Measurements from ENCODE around the gene GREB1L.

The GREB1L gene

GRCh38 chr18:21387886-21388285 is 145.9 kb downstream of the GREB1L start:
- H3K27ac Mint-ChIP-seq = no peak overlapping the region
- peaks cover 3% of the 10 kb centered on the region for H3K27me3 Mint-ChIP-seq
- no peaks in the 10 kb centered on the region for H3K4me1 Mint-ChIP-seq
- H3K36me3 Mint-ChIP-seq = no peaks in the 10 kb centered on the region
- DNase-seq (ENCODE audit: low spot score in 2 of 2) = no peak
- H3K9me3 Mint-ChIP-seq = no peaks in the 10 kb centered on the region
- H3K4me3 Mint-ChIP-seq = no peak overlapping the region
- no peak for ATAC-seq (ENCODE audit: low read depth)

- DNase-seq (ENCODE audit: low spot score in 2 of 2) = no peak
- ATAC-seq (ENCODE audit: low read depth) = no peak
- no peaks in the 10 kb centered on the region for H3K36me3 Mint-ChIP-seq
- no peak overlapping the region for H3K4me3 Mint-ChIP-seq
- H3K4me1 Mint-ChIP-seq = no peaks in the 10 kb centered on the region
- H3K9me3 Mint-ChIP-seq = no peaks in the 10 kb centered on the region
- H3K27me3 Mint-ChIP-seq = peaks cover 3% of the 10 kb centered on the region
- H3K27ac Mint-ChIP-seq = no peak overlapping the region
These were observed 147.3 kb downstream of the GREB1L start for GRCh38 chr18:21389283-21389682.

- ATAC-seq (ENCODE audit: low read depth) = no peak
- Mint-ChIP-seq H3K36me3 (no peaks in the 10 kb centered on the region), H3K9me3 (no peaks in the 10 kb centered on the region), H3K27ac (no peak overlapping the region), H3K4me1 (no peaks in the 10 kb centered on the region), H3K27me3 (peaks cover 3% of the 10 kb centered on the region), H3K4me3 (no peak overlapping the region)
- no peak for DNase-seq (ENCODE audit: low spot score in 2 of 2)
These were observed 147.9 kb downstream of the GREB1L start for GRCh38 chr18:21389903-21390302.

- Mint-ChIP-seq H3K4me1 (no peaks in the 10 kb centered on the region), H3K27me3 (peaks cover 3% of the 10 kb centered on the region), H3K9me3 (no peaks in the 10 kb centered on the region), H3K36me3 (no peaks in the 10 kb centered on the region), H3K4me3 (no peak overlapping the region), H3K27ac (no peak overlapping the region)
- DNase-seq (ENCODE audit: low spot score in 2 of 2) = no peak
- no peak for ATAC-seq (ENCODE audit: low read depth)
These were observed 149.1 kb downstream of the GREB1L start for GRCh38 chr18:21391074-21391673.

GRCh38 chr18:21393986-21394385 is 152.0 kb downstream of the GREB1L start:
- ATAC-seq (ENCODE audit: low read depth) (no peak), DNase-seq (ENCODE audit: low spot score in 2 of 2) (no peak)
- Mint-ChIP-seq H3K27me3 (peaks cover 3% of the 10 kb centered on the region), H3K36me3 (no peaks in the 10 kb centered on the region), H3K9me3 (no peaks in the 10 kb centered on the region), H3K4me3 (no peak overlapping the region), H3K27ac (no peak overlapping the region), H3K4me1 (no peaks in the 10 kb centered on the region)

- Mint-ChIP-seq H3K27ac (no peak overlapping the region), H3K9me3 (no peaks in the 10 kb centered on the region), H3K36me3 (no peaks in the 10 kb centered on the region), H3K4me3 (no peak overlapping the region), H3K4me1 (no peaks in the 10 kb centered on the region), H3K27me3 (peaks cover 4% of the 10 kb centered on the region)
- no peak for DNase-seq (ENCODE audit: low spot score in 2 of 2)
- no peak for ATAC-seq (ENCODE audit: low read depth)
These were observed 156.1 kb downstream of the GREB1L start for GRCh38 chr18:21398121-21398520.

- Mint-ChIP-seq H3K27ac (no peak overlapping the region), H3K27me3 (peaks cover 4% of the 10 kb centered on the region), H3K36me3 (no peaks in the 10 kb centered on the region), H3K4me1 (no peaks in the 10 kb centered on the region), H3K9me3 (no peaks in the 10 kb centered on the region), H3K4me3 (no peak overlapping the region)
- ATAC-seq (ENCODE audit: low read depth) = no peak
- no peak for DNase-seq (ENCODE audit: low spot score in 2 of 2)
These were observed 160.2 kb downstream of the GREB1L start for GRCh38 chr18:21402272-21402671.

GRCh38 chr18:21404426-21404825 is 162.4 kb downstream of the GREB1L start:
- H3K4me3 Mint-ChIP-seq = no peak overlapping the region
- no peak for ATAC-seq (ENCODE audit: low read depth)

GRCh38 chr18:21406116-21406515 is 164.1 kb downstream of the GREB1L start:
- Mint-ChIP-seq H3K27ac (no peak overlapping the region), H3K4me1 (no peaks in the 10 kb centered on the region), H3K9me3 (no peaks in the 10 kb centered on the region), H3K36me3 (no peaks in the 10 kb centered on the region), H3K4me3 (no peak overlapping the region), H3K27me3 (peaks cover 6% of the 10 kb centered on the region)
- DNase-seq (ENCODE audit: low spot score in 2 of 2) (no peak), ATAC-seq (ENCODE audit: low read depth) (no peak)

More at GRCh38 chr18:21404426-21404825, 162.4 kb downstream of the GREB1L start:
- Mint-ChIP-seq H3K9me3 (no peaks in the 10 kb centered on the region), H3K27ac (no peak overlapping the region), H3K27me3 (peaks cover 6% of the 10 kb centered on the region), H3K36me3 (no peaks in the 10 kb centered on the region), H3K4me1 (no peaks in the 10 kb centered on the region)
- no peak for DNase-seq (ENCODE audit: low spot score in 2 of 2)

- ATAC-seq (ENCODE audit: low read depth) = no peak
- Mint-ChIP-seq H3K27ac (no peak overlapping the region), H3K9me3 (peaks cover 3% of the 10 kb centered on the region), H3K36me3 (no peaks in the 10 kb centered on the region), H3K4me3 (no peak overlapping the region), H3K4me1 (no peaks in the 10 kb centered on the region), H3K27me3 (peaks cover 6% of the 10 kb centered on the region)
- no peak for DNase-seq (ENCODE audit: low spot score in 2 of 2)
These were observed 166.6 kb downstream of the GREB1L start for GRCh38 chr18:21408681-21409080.

- no peaks in the 10 kb centered on the region for H3K4me1 Mint-ChIP-seq
- H3K27ac Mint-ChIP-seq = no peak overlapping the region
- H3K27me3 Mint-ChIP-seq = peaks cover 7% of the 10 kb centered on the region
- peaks cover 4% of the 10 kb centered on the region for H3K9me3 Mint-ChIP-seq
- DNase-seq (ENCODE audit: low spot score in 2 of 2) (no peak), ATAC-seq (ENCODE audit: low read depth) (no peak)
- H3K36me3 Mint-ChIP-seq = no peaks in the 10 kb centered on the region
- no peak overlapping the region for H3K4me3 Mint-ChIP-seq
These were observed 191.4 kb downstream of the GREB1L start for GRCh38 chr18:21433436-21433835.

- no peak for DNase-seq (ENCODE audit: low spot score in 2 of 2)
- no peak for ATAC-seq (ENCODE audit: low read depth)
- Mint-ChIP-seq H3K4me1 (no peaks in the 10 kb centered on the region), H3K27me3 (peaks cover 11% of the 10 kb centered on the region), H3K9me3 (peaks cover 2% of the 10 kb centered on the region), H3K36me3 (no peaks in the 10 kb centered on the region), H3K27ac (no peak overlapping the region), H3K4me3 (no peak overlapping the region)
These were observed 197.4 kb downstream of the GREB1L start for GRCh38 chr18:21439431-21439846.

GRCh38 chr18:21441670-21442069 is 199.6 kb downstream of the GREB1L start:
- Mint-ChIP-seq H3K4me3 (no peak overlapping the region), H3K27me3 (peaks cover 6% of the 10 kb centered on the region), H3K9me3 (no peaks in the 10 kb centered on the region), H3K4me1 (no peaks in the 10 kb centered on the region), H3K36me3 (no peaks in the 10 kb centered on the region), H3K27ac (no peak overlapping the region)
- no peak for ATAC-seq (ENCODE audit: low read depth)
- no peak for DNase-seq (ENCODE audit: low spot score in 2 of 2)

- no peak for DNase-seq (ENCODE audit: low spot score in 2 of 2)
- no peaks in the 10 kb centered on the region for H3K9me3 Mint-ChIP-seq
- H3K27ac Mint-ChIP-seq = no peak overlapping the region
- no peak overlapping the region for H3K4me3 Mint-ChIP-seq
- H3K36me3 Mint-ChIP-seq = no peaks in the 10 kb centered on the region
- peaks cover 6% of the 10 kb centered on the region for H3K27me3 Mint-ChIP-seq
- no peaks in the 10 kb centered on the region for H3K4me1 Mint-ChIP-seq
- ATAC-seq (ENCODE audit: low read depth) = no peak
These were observed 201.9 kb downstream of the GREB1L start for GRCh38 chr18:21443776-21444464.

Data from memory B cell (primary cell).